ENCODE data around the gene BCAR1. TPM values are rescaled to one million over a fixed set of nuclear protein-coding genes. Genes with fewer than 3 reads are reported as not detected.
"Not testable (repeated sequence)": the region's sequence is repeated elsewhere in the genome, so short reads cannot be mapped to it uniquely, and the experiment has no call there.

The BCAR1 gene
- total RNA-seq, 1 donor from 2014 or later, result 61.7 TPM

DNA sequence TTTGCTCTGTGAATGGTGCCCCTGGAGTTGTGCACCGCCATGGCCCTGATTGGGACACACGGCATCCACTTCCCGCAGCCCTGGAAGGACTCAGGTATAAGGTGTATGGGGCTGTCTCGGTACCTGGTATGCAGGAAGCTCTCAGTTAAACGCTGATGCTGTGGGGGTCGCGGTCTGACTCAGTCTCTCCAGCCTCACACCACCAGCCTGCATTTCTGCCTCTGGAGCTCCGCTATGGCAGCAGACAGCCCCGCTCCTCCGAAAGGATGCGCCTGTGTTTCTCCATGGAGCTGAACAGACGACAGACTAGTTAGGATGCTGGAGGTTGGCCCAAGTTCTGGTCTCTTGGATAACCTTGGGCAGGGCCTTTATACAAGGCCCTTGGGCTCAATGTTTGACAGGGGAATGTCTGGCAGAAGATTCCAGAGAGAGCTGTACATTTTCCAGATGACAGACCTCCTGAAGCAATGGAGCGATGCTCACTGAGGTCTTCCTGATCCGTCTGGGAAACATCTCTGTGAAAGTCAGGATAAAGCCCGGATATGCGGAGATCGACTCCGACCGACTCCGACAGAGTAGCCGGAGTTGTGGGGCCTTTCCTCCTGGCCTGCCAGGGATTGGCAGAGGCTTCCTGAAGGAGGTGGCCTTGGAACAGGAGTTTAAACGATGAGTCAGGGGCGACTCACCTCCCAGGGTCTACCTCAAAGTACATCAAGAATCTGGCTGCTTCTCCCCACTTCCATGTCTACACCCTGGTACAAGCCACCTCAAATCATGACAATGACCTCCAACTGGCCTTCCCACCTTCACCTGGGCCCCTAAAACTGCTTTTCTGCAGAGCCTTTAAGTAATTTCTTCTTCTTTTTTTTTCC is 21.9 kb upstream of the BCAR1 start:
- Histone ChIP-seq H3K4me3 (no peak overlapping the region), H3K36me3 (no peaks in the 10 kb centered on the region), H3K9me3 (no peaks in the 10 kb centered on the region), H3K4me1 (peaks cover 7% of the 10 kb centered on the region), H3K27me3 (no peaks in the 10 kb centered on the region), H3K27ac (no peak overlapping the region)
- intact Hi-C loops (cut with DNase I), result no loop called here
- TF ChIP-seq, protein P1, sequence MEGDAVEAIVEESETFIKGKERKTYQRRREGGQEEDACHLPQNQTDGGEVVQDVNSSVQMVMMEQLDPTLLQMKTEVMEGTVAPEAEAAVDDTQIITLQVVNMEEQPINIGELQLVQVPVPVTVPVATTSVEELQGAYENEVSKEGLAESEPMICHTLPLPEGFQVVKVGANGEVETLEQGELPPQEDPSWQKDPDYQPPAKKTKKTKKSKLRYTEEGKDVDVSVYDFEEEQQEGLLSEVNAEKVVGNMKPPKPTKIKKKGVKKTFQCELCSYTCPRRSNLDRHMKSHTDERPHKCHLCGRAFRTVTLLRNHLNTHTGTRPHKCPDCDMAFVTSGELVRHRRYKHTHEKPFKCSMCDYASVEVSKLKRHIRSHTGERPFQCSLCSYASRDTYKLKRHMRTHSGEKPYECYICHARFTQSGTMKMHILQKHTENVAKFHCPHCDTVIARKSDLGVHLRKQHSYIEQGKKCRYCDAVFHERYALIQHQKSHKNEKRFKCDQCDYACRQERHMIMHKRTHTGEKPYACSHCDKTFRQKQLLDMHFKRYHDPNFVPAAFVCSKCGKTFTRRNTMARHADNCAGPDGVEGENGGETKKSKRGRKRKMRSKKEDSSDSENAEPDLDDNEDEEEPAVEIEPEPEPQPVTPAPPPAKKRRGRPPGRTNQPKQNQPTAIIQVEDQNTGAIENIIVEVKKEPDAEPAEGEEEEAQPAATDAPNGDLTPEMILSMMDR (IDR thresholded peaks at IDR 0.05), result no peak
- DNase-seq (no peak), ATAC-seq (no peak)

GRCh38 chr16:75272629-75273028 is 21.2 kb upstream of the BCAR1 start:
- H3K4me3 ChIP-seq; ATAC-seq; H3K9me3 ChIP-seq; H3K36me3 ChIP-seq; DNase-seq; intact Hi-C loops (cut with DNase I); H3K27me3 ChIP-seq; H3K27ac ChIP-seq; H3K4me1 ChIP-seq: not testable (repeated sequence)

- DNase-seq (no peak), ATAC-seq (peak; percentile 28)
- no peaks in the 10 kb centered on the region for H3K27me3 ChIP-seq
- TF ChIP-seq, protein P1 (IDR thresholded peaks at IDR 0.05), result no peak
- H3K36me3 ChIP-seq, result no peaks in the 10 kb centered on the region
- H3K4me3 ChIP-seq, result no peak overlapping the region
- H3K27ac ChIP-seq, result no peak overlapping the region
- intact Hi-C loops (cut with DNase I), result no loop called here
- H3K4me1 ChIP-seq, result peaks cover 7% of the 10 kb centered on the region
- no peaks in the 10 kb centered on the region for H3K9me3 ChIP-seq
Observed at GRCh38 chr16:75272097-75272551, 20.7 kb upstream of the BCAR1 start.

DNA sequence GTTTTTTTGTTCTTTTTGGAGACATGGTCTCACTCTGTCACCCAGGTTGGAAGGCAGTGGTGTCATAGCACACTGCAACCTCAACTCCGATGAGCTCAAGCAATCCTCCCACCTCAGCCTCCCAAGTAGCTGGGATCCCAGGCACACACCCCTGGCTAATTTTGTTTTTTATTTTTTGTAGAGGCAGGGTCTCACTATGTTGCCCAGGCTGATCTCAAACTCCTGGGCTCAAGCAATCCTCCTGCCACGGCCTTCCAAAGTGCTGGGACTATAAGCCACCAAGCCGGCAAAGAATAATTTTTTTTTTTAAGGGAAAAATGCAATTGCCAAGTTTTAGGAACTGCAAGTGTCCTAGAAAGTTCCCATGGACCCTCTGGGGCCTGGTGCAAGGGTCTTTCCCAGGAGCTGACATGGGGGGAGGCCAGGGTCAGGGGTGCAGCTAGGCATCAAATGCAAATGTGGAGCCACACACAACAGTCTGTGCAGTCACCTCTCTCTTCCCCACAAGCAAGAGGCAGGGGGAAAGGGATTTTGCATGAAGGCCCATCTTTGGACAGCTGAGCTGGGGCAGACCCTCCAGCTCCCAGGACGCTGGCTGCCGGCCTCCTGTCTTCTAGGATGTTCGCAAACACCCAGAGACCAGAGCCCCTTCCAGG is 20.1 kb upstream of the BCAR1 start:
- TF ChIP-seq, protein P1 (IDR thresholded peaks at IDR 0.05), result no peak
- DNase-seq, result no peak
- H3K9me3 ChIP-seq, result no peaks in the 10 kb centered on the region
- H3K27ac ChIP-seq, result peak overlapping the region; percentile 21
- intact Hi-C loops (cut with DNase I), result no loop called here
- ATAC-seq, result no peak
- peaks cover 1% of the 10 kb centered on the region for H3K27me3 ChIP-seq
- H3K36me3 ChIP-seq, result no peaks in the 10 kb centered on the region
- H3K4me1 ChIP-seq, result peaks cover 10% of the 10 kb centered on the region
- H3K4me3 ChIP-seq, result no peak overlapping the region

GRCh38 chr16:75269358-75269757 is 17.9 kb upstream of the BCAR1 start:
- ATAC-seq; H3K9me3 ChIP-seq; H3K36me3 ChIP-seq; H3K4me3 ChIP-seq; H3K27ac ChIP-seq; intact Hi-C loops (cut with DNase I); H3K27me3 ChIP-seq; DNase-seq: not testable (repeated sequence)
- H3K4me1 ChIP-seq, result peaks cover 19% of the 10 kb centered on the region

DNA sequence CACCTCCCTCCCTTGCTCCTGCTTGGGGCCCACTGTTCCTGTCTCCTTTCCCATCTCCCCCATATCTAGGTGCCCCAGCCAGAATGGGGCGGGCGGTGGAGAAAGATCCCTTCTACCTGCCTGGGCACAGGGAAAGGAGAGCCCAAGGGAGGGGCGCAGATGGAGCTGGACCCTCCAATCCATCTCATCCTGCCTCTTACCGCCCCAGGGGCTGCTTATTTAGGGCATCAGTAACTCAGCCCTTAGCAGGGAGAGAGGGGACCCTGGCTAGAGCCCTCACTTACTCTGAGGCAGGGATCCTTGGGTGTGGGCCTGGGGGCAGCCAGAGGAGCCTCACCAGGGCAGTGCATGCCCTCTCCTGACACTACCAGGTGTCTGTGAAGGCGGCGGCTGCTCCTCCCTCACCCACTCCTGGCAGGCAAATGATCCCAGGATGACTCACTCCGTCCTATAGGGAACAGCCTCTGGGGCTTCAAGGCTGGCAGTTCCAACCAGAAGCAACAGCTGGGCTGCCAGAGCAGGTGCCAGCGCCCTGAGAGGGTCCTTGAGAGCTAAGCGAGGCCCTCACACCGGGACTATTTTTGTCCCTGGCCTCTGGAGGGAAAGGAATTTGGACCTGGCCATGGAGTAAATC is 16.3 kb upstream of the BCAR1 start:
- Histone ChIP-seq H3K4me3 (no peak overlapping the region), H3K27me3 (peaks cover 4% of the 10 kb centered on the region), H3K4me1 (peaks cover 35% of the 10 kb centered on the region), H3K9me3 (no peaks in the 10 kb centered on the region), H3K27ac (no peak overlapping the region), H3K36me3 (no peaks in the 10 kb centered on the region)
- ATAC-seq (peak; percentile 67), DNase-seq (peak; percentile 82)
- TF ChIP-seq, protein P1 (IDR thresholded peaks at IDR 0.05), result no peak
- intact Hi-C loops (cut with DNase I), result no loop called here
